Endometrial microvascular endothelial cells (primary cell): ENCODE data around the gene GPN1. TPM values are rescaled to one million over a fixed set of nuclear protein-coding genes. Genes with fewer than 3 reads are reported as not detected.
"Not testable (repeated sequence)": the region's sequence is repeated elsewhere in the genome, so short reads cannot be mapped to it uniquely, and the experiment has no call there.

Experiments used
- in situ Hi-C: cut with HindIII; loops from 2 replicates; pipeline ENCODE4 v1.10.0; 2017; ENCODE audit warnings: low sequenced_read_pairs, low pct_unique_long_range_greater_than_20kb; ENCODE audit errors: inconsistent ontology term
- total RNA-seq: library from RNA; depleted of rRNA; stranded (reverse); fragments of >200 nt; gene quantifications from one replicate; pipeline ENCODE4 v1.2.3, GENCODE V29; 2015; ENCODE audit errors: inconsistent ontology term

The GPN1 gene
- total RNA-seq, 1 donor from 2014 or later = 43.9 TPM

DNA sequence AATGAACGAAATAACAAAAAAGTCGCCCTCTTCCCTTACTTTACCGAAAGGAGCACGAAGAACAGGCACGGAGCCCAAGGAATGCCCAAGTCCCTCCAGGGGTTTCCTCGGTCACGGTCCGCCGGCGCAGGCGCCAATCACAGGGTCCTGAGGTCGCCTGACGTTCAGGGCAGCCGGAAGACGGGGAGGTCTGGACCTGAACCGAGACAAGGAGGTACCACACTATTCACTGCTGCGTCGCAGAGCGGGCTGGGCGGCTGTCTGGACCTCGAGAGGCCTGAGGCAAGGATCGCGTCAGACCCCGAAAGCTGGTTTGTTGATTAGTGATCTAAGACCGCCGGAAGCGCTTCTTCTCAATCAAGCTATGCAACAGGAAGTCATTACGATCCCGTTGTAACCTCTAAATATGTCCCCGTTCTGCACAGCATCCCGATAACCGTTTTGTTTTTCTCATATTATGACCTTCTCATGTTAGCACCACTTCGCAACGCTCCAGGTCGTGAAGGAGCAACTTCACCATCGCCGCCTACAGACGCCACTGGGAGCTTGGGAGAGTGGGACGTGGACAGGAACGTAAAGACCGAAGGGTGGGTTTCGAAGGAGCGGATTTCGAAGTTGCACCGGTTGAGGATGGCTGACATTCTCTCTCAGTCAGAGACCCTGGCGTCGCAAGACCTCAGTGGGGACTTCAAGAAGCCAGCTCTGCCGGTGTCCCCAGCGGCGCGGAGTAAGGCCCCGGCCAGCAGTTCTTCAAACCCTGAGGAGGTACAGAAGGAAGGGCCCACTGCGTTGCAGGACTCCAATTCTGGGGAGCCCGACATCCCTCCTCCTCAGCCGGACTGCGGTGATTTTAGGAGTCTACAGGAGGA is 34.7 kb downstream of the GPN1 start, which contains the start of the genes SLC4A1AP and SUPT7L:
Gene SLC4A1AP, plus strand, starts transcription at position 605 of the 869 bp plus-strand sequence. Its CDS starts 26 bp downstream, at position 631.
Gene SUPT7L, minus strand, starts transcription at position 330 of the 869 bp plus-strand sequence. CDS start 1,422 bp downstream, outside the sequence.
- in situ Hi-C loops = no loop called here

DNA sequence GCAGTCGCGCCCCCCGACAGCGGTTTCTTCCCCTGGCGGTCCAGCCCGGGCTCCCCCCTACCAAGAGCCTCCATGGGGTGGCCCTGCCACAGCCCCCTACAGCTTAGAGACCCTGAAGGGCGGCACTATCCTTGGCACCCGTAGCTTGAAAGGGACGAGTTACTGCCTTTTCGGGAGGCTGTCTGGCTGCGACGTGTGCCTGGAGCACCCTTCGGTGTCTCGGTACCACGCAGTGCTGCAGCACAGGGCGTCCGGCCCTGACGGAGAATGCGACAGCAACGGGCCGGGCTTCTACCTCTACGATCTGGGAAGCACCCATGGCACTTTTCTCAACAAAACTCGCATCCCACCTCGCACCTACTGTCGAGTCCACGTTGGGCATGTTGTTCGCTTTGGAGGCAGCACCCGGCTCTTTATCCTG is 35.3 kb downstream of the GPN1 start:
- in situ Hi-C loops = no loop called here

DNA sequence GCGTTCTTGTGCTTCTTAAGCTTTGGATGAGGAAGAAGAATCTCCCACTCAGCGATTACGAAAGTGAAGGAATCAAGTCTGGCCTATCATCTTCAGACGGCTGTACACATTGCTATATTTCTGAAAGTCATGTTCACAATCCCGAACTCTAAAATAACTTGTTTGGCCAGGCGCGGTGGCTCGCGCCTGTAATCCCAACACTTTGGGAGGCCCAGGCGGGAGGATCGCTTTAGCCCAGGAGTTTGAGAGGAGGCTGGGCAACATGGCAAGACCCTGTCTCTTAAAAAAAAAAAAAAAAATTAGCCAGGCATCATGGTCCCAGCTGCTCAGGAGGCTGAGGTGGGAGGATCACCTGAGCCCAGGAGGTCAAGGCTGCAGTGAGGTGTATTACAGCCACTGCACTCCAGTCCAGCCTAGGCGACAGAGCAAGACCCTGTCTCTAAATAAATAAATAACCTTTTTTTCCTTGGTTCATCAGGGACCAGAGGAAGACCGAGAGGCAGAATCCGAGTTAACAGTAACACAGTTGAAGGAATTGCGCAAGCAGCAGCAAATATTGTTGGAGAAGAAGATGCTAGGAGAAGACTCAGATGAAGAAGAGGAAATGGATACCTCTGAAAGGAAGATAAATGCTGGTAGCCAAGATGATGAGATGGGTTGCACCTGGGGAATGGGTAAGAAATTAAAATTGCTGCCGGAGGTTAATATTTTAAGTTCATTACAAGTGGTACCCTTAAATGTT is 35.9 kb downstream of the GPN1 start:
- in situ Hi-C loops = no loop called here

DNA sequence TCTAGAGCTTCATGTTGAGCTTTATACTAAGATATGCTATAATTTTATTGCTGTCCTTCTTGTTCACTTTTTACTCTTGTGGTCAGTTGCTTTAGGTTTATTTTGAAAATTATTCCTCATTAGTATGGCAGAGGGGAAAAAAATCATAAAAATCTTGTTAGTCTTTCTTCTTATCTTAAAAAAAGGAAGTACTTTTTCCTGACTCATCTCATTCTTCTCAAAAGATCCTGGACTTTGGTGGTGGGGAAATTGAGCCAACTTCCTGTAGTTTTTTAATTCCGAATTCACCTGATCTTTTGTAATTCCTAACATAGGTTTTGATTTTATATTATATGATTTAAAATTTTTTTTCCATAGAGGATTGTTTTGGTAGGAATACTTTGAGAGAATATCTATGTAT is 38.6 kb downstream of the GPN1 start:
- in situ Hi-C loops = no loop called here

DNA sequence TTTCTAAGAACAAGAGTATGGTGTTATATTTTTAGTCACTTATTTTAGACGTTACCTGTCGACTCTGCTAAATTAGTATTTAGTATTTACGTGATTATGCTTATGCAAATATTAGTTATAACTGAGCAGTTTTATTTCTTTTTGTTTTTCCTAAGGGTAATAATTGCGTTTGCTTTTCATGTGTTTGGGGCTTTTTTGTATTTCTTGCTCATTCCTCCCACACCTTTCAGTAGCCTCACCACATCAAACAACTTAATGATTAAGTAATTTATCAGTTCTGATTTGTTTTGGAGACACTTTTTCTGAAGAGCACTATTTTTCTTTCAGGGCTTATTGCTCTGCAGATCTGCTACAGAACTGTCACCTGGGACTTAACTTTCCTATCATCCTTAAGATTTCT is 42.4 kb downstream of the GPN1 start:
- in situ Hi-C loops = no loop called here

DNA sequence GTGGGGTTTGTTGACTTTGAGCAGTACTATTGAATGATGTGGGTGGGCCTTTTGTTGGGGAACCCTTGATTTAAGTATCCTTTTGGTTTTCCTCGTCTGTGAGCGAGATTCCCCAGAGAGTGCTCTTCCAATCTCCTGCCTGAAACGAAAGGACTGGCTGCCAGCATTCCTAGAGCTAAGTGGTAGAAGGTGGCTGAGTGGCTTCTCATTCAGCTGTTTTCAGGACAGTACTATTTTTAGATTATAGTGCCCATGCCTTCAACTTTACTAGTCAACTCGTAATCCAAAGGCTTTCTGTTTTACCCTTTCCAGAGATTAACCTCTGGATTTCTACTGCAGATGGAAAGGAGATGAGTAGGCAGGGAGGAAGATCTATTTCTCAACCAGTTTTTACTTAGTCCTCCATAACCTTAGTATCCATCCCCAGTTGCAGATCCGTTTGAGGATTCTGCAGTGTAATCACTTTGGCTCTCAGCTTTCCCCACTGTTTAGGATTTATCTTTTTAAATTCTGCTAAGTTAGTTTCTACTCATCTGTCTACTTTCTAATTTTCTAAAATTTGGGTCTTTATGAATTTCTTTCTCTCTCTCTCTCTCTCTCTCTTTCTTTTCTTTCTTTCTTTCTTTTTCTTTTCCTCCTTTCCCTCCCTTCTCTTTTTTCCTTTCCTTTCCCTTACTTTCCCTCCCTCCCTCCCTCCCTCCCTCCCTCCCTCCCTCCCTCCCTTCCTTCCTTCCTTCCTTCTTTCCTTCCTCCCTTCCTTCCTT is 44.1 kb downstream of the GPN1 start:
- in situ Hi-C loops = no loop called here

DNA sequence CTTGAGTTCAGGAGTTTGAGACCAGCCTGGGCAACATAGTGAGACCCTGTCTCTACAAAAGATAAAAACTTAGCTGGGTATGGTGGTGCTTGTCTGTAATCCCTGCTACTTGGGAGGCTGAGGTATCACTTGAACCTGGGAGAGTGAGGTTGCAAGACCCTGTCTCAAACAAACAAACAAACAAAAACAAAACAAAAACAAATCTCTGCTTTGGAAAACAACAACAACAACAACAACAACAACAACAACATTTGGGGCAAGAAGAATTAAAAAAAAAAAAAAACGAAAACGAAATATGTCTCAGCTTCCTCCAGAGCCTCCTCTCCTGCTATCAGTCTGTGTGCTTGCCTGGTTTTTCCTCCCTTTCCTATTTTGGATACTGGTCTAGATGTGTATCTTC is 51.7 kb downstream of the GPN1 start:
- in situ Hi-C loops = no loop called here

DNA sequence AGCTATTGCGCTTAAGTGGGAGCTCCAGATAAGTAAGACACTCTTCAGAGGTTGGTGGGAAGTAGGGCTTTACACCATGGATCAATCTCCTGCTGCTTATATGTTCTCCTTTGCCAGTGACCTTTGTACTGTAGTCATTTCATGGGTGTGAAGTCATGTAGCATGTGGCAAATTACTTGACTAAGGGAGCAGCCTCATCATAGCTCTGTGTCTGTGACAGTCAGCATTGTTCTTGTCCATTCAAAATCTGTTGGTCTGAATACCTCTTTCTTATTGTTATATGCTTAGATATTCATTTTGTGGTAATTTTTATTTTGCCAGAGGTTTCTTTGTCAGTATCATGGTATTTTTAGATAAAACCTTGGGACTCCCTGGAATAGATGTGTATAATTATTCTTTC is 53.0 kb downstream of the GPN1 start:
- in situ Hi-C loops = no loop called here

DNA sequence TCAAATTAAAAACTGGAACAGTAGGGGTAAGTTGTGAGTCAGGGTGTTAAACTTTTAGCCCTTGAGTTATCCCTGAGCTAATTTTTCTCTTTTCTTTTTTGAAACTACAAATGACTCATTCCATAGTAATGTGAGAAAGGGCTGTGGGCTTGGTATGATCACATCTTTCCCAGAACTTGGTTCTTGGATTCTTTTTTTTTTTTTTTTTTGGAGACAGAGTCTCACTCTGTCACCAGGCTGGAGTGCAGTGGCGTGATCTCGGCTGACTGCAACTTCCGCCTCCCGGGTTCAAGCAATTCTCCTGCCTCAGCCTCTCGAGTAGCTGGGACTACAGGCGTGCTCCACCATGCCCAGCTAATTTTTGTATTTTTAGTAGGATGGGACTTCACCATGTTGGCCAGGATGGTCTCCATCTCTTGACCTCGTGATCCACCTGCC is 53.5 kb downstream of the GPN1 start:
- in situ Hi-C loops = not testable (repeated sequence)

DNA sequence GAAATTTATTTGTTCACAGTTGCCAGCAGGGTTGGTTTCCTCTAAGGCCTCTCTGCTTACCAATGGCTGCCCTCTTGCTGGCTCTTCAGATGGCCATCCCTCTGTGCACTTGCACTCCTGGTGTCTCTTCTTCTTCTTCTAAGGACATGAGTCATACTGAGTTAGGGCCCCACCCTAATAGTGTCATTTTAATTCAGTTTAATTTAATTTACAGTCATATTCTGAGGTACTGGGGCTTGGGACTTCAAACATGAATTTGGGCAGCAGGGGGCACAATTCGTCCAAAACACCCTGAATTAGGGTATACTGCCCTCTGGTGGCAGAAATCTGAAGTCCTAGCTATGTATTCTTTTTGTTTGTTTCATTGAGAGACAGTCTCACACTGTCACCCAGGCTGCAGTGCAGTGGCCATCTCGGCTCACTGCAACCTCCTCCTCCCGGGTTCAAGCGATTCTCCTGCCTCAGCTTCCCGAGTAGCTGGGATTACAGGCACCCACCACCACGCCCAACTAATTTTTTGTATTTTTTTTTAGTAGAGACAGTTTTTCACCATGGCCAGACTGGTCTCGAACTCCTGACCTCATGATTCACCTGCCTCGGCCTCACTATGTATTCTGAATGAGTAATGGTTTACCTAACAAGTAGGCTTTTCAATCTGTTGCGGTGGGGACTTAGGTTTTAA is 54.7 kb downstream of the GPN1 start:
- in situ Hi-C loops = no loop called here

DNA sequence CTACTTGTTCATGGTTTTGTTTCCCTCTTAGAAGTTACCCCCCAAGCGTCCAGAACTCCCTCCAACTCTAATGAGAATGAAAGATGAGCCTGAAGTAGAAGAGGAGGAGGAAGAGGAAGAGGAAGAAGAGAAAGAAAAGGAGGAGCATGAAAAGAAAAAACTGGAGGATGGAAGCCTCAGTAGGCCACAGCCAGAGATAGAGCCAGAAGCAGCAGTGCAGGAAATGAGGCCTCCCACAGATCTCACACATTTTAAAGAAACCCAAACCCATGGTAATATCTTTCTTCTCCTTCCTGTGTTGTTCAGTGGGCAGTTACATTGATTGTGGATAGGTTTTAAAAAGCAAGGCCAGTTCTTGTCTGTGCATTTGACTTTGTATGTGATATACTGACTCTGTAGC is 56.2 kb downstream of the GPN1 start:
- in situ Hi-C loops = not testable (repeated sequence)

DNA sequence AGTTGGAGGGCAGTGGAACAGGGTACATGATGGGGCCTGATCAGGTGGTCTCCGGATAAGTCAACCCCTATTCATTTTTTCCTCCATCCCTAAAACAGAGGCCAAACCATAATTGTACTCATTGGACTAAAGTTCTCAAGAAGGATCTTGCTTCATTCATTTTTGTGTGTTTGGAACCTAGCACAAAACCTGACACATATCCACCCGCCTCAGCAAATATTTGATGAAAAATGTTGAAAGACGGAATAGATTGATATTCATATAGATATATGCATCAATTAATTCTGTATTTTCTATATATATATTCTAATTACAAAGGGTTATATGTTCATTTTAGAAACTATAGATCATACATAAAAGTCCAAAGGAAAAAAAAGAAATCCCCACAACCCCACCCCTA is 56.7 kb downstream of the GPN1 start:
- in situ Hi-C loops = no loop called here

DNA sequence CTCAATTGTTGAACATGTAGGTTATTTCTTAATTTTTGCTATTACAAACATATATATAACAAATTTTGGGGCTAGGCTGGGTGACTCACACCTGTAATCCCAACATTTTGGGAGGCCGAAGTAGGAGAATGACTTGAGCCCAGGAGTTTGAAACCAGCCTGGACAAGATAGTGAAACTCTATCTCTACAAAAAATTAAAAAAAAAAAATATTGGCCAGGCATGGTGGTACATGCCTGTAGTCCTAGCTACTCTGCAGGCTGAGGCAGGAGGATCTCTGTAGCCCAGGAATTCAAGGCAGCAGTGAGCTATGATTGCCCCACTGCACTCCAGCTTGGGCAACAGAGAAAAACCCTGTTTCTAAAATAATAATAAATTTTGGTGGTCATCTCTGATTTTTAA is 58.4 kb downstream of the GPN1 start:
- in situ Hi-C loops = no loop called here

DNA sequence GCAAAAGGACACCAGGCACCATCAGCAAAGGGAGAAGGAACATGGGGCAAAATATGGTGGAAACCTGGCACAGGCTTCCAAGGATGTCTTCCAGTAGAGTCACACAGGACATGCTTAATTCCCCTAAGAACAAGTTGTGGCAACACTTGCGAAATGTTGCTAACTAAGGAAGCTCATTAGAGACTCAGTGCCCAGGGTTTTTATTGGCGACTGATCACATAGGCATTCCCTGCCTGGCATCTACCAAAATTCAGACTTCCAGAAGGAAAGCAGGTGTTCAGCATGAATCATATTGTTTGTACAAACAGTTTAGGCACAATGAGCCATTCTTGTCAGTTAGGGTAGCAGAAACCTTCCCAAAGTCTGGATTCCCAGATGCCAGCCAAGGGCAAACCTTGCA is 60.6 kb downstream of the GPN1 start:
- in situ Hi-C loops = no loop called here

DNA sequence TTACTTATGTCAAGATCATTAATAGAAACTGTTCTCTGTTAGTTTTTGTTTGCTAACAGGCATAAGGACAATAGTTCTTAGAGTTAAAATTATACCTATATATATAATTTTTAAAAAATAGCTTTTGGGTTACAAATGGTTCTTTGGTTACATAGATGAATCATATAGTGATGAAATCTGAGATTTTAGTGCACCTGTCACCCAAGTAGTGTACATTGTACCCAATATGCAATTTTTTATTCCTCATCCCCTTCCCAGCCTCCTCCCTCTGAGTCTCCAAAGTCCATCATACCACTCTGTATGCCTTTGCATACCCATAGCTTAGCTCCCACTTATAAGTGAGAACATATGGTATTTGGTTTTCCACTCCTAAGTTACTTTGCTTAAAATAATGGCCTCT is 61.2 kb downstream of the GPN1 start:
- in situ Hi-C loops = no loop called here

DNA sequence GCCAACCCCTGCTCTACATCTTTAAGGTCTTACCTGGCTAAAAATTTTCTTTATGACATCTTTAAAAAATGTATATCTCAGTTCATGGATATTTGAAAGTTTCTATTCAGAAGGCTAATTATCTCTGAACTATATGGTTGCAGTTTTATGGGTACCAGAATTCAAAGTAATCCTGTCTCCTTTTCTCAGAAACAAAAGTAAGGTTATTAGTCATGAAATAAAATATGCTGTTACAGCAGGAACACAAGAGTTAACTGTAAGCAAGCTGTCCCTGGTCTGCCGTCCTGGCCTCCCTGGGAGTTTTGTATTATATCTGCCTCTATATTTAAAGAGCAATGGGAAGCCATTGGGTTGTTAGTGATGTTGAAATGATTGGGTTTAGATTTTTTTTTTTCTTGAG is 68.8 kb downstream of the GPN1 start:
- in situ Hi-C loops = no loop called here
